Measurements from ENCODE around the gene VILL. TPM values are rescaled to one million over a fixed set of nuclear protein-coding genes. Genes with fewer than 3 reads are reported as not detected.

The VILL gene
- polyA plus RNA-seq, 1 donor from 2014 or later, result not detected

- H3K4me2 ChIP-seq (ENCODE audit: low read length), result peak overlapping the region; percentile 28
- no peak for TF ChIP-seq EP300 (conservative IDR thresholded peaks at IDR 0.05; ENCODE audit: poor library complexity, severe bottlenecking)
- TF ChIP-seq, protein P1, sequence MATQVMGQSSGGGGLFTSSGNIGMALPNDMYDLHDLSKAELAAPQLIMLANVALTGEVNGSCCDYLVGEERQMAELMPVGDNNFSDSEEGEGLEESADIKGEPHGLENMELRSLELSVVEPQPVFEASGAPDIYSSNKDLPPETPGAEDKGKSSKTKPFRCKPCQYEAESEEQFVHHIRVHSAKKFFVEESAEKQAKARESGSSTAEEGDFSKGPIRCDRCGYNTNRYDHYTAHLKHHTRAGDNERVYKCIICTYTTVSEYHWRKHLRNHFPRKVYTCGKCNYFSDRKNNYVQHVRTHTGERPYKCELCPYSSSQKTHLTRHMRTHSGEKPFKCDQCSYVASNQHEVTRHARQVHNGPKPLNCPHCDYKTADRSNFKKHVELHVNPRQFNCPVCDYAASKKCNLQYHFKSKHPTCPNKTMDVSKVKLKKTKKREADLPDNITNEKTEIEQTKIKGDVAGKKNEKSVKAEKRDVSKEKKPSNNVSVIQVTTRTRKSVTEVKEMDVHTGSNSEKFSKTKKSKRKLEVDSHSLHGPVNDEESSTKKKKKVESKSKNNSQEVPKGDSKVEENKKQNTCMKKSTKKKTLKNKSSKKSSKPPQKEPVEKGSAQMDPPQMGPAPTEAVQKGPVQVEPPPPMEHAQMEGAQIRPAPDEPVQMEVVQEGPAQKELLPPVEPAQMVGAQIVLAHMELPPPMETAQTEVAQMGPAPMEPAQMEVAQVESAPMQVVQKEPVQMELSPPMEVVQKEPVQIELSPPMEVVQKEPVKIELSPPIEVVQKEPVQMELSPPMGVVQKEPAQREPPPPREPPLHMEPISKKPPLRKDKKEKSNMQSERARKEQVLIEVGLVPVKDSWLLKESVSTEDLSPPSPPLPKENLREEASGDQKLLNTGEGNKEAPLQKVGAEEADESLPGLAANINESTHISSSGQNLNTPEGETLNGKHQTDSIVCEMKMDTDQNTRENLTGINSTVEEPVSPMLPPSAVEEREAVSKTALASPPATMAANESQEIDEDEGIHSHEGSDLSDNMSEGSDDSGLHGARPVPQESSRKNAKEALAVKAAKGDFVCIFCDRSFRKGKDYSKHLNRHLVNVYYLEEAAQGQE (IDR thresholded peaks at IDR 0.05; ENCODE audit: borderline replicate concordance), result no peak
- no peak for TF ChIP-seq CTCF (IDR thresholded peaks at IDR 0.05; ENCODE audit: poor library complexity, severe bottlenecking)
- no peaks in the 10 kb centered on the region for H3K9me3 ChIP-seq (ENCODE audit: low read length)
Observed at GRCh38 chr3:38038447-38038911, 47.9 kb downstream of the VILL start.

DNA sequence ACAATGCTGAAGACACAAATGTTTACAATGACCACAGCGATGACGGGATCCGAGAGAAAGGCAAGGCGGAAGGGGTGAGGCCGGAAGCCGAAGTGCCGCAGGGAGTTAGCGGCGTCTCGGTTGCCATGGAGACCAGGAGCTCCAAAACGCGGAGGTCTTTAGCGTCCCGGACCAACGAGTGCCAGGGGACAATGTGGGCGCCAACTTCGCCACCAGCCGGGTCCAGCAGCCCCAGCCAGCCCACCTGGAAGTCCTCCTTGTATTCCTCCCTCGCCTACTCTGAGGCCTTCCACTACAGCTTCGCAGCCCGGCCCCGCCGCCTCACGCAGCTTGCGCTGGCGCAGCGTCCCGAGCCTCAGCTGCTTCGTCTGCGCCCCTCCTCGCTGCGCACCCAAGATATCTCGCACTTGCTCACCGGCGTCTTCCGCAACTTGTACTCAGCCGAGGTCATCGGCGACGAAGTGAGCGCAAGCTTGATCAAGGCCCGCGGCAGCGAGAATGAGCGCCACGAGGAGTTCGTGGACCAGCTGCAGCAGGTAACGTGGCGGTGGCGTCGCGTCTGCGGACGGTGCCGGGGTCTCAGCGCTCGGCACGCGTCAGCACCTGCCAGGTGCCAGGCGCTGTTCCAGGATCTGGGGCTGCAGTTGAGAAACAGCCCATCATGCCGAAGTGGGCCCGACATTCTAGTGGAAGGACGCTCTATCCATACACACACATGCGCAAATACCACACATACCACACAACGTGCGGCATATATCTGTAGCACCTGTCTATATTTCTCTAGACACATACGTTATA is 48.7 kb downstream of the VILL start, which contains the start of gene DLEC1:
Gene DLEC1 (plus strand): TSS at position 108 of the 798 bp plus-strand sequence. CDS start 18 bp downstream, at position 126.
- peak within 1 kb of the TSS; percentile 27 for H2AFZ ChIP-seq (ENCODE audit: low read depth, low read length)
- no peaks in the 10 kb centered on the region for H3K9me2 ChIP-seq (ENCODE audit: insufficient read depth, low read length)
- no peak within 1 kb of the TSS for H3K27ac ChIP-seq (ENCODE audit: low read length)
- no peaks in the 10 kb centered on the region for H3K79me2 ChIP-seq (replicated peaks; ENCODE audit: insufficient read depth, low read length)
- peak within 1 kb of the TSS; percentile 7 for H3K9ac ChIP-seq (ENCODE audit: low read length)
- H3F3A ChIP-seq (ENCODE audit: insufficient read depth, low read length, poor library complexity, severe bottlenecking), result no peaks in the 10 kb centered on the region
- no peaks in the 10 kb centered on the region for H4K20me1 ChIP-seq (ENCODE audit: insufficient read depth)
- H3K4me3 ChIP-seq (ENCODE audit: low read length), result peak within 1 kb of the TSS; percentile 68
- TF ChIP-seq MXI1 (conservative IDR thresholded peaks at IDR 0.05; ENCODE audit: poor library complexity, severe bottlenecking) (peak; percentile 65), TAF1 (IDR thresholded peaks at IDR 0.05; ENCODE audit: low read depth) (no peak)
- H3K36me3 ChIP-seq (ENCODE audit: insufficient read depth, low read length), result no peaks in the 10 kb centered on the region
- no peaks in the 10 kb centered on the region for H3K9me3 ChIP-seq (ENCODE audit: low read length)
- peak within 1 kb of the TSS; percentile 28 for H3K4me2 ChIP-seq (ENCODE audit: low read length)
- H3K27me3 ChIP-seq (ENCODE audit: insufficient read depth, low read depth, low read length), result peaks cover 20% of the 10 kb centered on the region

More at GRCh38 chr3:38038447-38038911, 47.9 kb downstream of the VILL start:
- H3K4me3 ChIP-seq (ENCODE audit: low read length), result peak overlapping the region; percentile 68
- H3F3A ChIP-seq (ENCODE audit: insufficient read depth, low read length, poor library complexity, severe bottlenecking), result no peaks in the 10 kb centered on the region
- H3K27me3 ChIP-seq (ENCODE audit: insufficient read depth, low read depth, low read length), result peaks cover 20% of the 10 kb centered on the region
- H4K20me1 ChIP-seq (ENCODE audit: insufficient read depth), result no peaks in the 10 kb centered on the region
- peak overlapping the region; percentile 27 for H2AFZ ChIP-seq (ENCODE audit: low read depth, low read length)
- H3K9me2 ChIP-seq (ENCODE audit: insufficient read depth, low read length), result no peaks in the 10 kb centered on the region
- H3K9ac ChIP-seq (ENCODE audit: low read length), result no peak overlapping the region
- H3K79me2 ChIP-seq (replicated peaks; ENCODE audit: insufficient read depth, low read length), result no peaks in the 10 kb centered on the region
- no peaks in the 10 kb centered on the region for H3K36me3 ChIP-seq (ENCODE audit: insufficient read depth, low read length)
- H3K27ac ChIP-seq (ENCODE audit: low read length), result no peak overlapping the region

GRCh38 chr3:38039899-38040261 is 49.3 kb downstream of the VILL start:
- Histone ChIP-seq H3K4me3 (ENCODE audit: low read length) (peak overlapping the region; percentile 68), H3K27me3 (ENCODE audit: insufficient read depth, low read depth, low read length) (peaks cover 20% of the 10 kb centered on the region), H3F3A (ENCODE audit: insufficient read depth, low read length, poor library complexity, severe bottlenecking) (no peaks in the 10 kb centered on the region), H3K9me2 (ENCODE audit: insufficient read depth, low read length) (no peaks in the 10 kb centered on the region), H3K4me2 (ENCODE audit: low read length) (no peak overlapping the region), H3K9ac (ENCODE audit: low read length) (no peak overlapping the region), H2AFZ (ENCODE audit: low read depth, low read length) (no peak overlapping the region), H3K27ac (ENCODE audit: low read length) (no peak overlapping the region), H3K79me2 (replicated peaks; ENCODE audit: insufficient read depth, low read length) (no peaks in the 10 kb centered on the region), H4K20me1 (ENCODE audit: insufficient read depth) (no peaks in the 10 kb centered on the region), H3K36me3 (ENCODE audit: insufficient read depth, low read length) (no peaks in the 10 kb centered on the region), H3K9me3 (ENCODE audit: low read length) (no peaks in the 10 kb centered on the region)
- TF ChIP-seq CTCF (IDR thresholded peaks at IDR 0.05; ENCODE audit: poor library complexity, severe bottlenecking) (no peak), RAD21 (conservative IDR thresholded peaks at IDR 0.05) (no peak)
